DMS53 treated with DMSO at 0.1 percent for 48 hours (cell line): ENCODE data around the gene JUN.
"Not testable (repeated sequence)": the region's sequence is repeated elsewhere in the genome, so short reads cannot be mapped to it uniquely, and the experiment has no call there.

Experiments used
- DNase-seq: peaks from one replicate; lab custom pipeline; 2025; ENCODE audit not compliant: unreplicated experiment; lab: John Stamatoyannopoulos, UW

Gene JUN

DNA sequence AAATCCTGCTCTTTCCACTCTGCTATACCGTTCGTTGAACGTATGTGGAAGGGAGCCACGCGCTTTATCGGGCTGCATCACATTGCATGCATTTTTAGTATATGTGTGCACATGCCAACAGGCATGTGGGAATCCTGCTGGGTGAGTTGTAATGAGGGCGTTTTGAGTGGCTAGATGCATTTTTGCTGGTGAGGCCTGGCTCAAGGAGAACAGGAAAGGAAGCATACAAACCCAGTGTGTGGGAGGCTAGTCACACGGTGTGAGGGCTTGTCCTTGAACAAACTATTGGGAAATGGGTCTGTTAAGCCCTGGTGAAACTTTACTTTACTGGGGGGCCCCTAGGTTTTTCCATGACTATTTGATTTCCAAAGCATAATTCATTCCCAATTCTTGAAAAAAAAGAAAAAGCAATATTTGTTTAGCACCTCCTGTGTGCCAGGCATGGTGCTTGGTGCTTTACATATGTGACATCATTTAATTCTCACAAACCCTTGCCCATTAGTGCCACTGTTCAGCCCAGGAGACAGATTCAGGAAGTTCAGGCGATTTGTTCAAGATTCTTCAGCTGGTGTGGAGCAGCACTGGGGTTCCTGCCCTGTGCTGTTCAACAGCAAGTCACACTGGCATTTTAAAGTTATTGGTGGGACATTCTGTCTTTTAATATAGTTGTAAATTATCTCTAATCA, 25.6 kb upstream of the JUN start:
- DNase-seq, result no peak

DNA sequence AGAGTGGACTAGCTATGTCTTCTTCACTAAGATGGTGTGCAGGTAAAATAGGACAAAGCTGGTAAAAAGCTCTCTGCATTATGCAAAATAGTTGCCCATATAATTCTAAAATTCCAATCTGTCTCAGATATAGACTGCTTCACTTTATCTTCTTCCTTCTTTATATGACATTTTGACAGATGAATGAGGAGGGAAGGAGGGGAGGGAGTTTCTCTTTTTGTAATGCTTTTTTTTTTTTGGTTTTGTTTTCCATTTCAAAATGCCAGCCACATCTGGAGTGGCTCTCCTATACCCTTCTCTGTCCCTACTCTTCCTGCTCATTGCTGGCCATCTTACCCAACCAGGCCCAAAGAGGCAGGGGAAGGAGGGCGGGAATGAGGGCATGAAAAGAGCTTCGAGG, 24.2 kb upstream of the JUN start:
- DNase-seq, result no peak

DNA sequence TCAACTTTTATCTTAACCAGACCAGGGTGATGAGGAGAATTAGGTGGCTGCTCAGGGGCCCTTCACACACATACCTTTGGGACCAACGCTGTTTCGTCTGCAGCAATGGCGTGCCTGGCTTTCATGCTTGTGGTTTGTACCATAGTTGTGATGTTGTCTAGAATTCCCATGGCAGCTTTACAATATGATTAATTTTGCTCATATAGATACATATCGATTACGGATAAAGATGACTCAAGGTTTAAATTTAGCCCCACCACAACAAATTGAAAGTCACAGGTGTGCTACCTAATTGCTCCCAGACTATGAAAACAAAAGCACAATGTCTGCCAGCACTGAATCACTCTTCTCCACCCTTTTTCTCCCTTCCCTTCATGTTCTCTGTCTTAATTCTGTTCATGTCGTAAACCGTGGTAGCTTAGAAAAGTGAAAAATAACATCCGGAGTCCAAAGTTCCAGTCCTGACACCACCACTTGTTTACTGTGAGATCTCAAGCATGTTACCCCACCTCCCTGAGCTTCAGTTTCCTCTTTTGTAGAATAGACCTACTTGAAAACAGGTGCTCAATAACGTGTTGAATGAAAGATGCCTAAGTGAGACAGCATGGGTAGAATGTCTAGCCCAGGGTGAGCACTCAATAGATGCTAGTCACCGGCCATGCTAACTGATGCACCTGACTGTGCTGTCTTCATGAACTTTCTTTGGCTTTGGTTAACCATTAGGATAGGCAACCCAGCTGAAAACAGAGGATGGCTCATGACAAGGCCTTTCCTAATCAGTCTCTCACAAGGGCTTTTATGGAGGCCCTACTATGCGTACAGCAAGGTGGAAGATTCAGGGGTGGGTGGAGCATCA, 22.1 kb upstream of the JUN start:
- peak; percentile 95 for DNase-seq

DNA sequence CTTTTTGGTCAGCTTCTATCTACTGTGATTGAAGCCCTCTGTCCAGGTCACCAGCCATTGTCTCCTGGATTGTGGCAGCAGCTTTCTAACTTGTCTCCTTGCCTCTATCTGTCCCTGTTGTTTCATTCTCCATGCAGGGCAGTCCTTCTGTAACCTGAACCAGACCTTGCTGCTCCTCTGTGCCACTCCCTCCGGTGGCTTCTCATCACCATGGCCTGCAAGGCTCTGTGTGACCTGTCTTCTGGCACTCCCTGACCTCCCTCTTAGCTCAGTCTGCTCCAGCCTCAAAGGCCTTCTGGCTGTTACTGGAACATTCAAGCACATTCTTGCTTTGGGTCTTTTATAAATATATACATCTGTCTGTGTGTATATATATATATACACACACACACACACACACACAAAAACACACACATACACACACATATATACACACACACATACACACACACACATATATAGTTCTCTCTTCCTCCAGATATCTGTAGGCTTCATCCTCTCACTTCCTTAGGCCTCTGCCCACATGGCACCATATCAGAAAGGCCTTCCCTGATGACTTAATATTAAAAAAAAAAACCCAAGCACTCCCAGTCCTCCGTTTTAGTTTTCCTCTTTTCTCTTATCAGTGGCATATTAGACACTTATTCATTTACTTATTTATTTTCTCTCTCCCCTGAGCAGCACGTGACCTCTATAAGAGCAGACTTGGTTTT, 21.2 kb upstream of the JUN start:
- DNase-seq, result peak; percentile 80

DNA sequence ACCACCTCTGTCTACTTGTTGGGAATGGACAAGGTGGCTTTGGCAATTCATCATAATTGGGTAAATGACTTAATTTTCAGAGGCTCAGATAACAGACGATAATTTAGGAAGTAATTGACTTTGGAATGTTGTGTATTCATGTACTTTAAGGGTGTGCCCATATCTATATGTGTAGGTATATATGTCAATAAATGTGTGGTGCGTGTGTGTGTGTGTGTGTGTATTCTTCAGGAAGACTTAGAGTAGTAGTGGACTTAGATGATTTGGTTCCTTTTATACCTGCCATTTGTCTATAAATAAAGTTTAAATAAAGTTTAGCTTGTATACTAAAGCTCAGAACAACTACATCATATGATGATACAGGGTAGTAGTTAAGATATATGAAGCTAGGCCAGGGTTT, 20.0 kb upstream of the JUN start:
- DNase-seq, result no peak

DNA sequence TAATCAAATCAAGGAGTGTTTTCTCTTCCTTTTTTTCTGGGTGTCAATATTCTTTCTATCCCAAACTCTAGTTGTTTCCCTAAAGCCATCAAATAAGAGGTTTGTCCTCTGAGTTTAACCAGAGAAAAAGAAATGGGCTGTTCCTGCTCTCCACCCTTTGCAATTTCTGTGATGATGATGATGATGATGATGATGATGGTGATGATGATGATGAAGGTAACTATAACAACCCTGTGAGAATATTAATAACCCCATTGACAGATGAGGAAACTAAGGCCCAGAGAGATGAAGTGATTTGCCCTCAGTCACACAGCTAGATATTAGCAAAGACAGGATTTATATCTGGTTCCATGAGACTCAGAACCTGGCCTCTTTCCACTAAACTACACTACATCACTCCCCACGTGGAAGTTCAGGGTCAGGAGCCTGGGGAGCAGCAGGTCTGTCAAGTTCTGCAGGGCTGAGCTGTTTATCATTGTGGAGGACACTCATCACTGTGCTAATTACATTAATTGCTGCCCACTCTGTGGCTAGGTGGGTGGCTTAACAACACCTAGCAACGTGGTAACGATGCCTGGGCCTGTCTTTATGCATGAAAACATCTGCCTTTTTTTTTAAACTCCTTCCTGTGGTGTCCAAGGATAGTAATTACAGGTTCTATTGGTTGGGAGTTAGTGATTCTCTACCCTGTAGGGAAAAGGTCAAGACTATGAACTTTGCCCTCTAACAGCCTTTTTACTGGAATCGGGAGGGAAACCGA, 19.0 kb upstream of the JUN start:
- no peak for DNase-seq

DNA sequence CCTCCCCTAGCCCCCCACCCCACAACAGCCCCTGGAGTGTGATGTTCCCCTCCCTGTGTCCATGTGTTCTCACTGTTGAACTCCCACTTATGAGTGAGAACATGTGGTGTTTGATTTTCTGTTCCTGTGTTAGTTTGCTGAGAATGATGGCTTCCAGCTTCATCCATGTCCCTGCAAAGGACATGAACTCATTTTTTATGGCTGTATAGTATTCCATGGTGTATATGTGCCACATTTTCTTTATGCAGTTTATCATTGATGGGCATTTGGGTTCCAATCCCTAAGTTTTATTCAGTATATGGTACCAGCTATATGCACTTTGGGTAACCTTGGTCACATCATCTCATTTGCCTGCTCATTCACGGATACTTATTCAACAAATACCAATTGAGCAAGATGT, 17.4 kb upstream of the JUN start:
- not testable (repeated sequence) for DNase-seq

DNA sequence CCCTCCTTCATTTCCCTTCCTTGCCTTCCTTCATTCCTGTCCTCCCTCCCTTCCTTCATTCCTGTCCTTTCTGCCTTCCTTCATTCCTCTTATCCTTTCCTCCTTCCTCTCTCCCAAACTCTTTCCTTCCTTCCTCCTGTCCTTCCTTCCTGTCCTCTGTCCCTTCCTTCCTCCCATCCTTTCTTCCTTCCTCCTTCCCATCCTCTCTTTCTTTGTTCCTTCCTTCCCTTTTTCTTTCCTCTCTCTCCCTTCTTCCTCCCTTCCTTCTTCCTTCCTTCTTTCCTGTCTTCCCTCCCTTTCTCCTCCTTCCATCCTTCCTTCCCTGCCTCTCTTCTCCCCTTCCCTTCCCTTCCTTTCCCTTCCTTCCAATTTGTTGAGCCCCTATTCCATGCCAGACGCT, 15.8 kb upstream of the JUN start:
- no peak for DNase-seq

DNA sequence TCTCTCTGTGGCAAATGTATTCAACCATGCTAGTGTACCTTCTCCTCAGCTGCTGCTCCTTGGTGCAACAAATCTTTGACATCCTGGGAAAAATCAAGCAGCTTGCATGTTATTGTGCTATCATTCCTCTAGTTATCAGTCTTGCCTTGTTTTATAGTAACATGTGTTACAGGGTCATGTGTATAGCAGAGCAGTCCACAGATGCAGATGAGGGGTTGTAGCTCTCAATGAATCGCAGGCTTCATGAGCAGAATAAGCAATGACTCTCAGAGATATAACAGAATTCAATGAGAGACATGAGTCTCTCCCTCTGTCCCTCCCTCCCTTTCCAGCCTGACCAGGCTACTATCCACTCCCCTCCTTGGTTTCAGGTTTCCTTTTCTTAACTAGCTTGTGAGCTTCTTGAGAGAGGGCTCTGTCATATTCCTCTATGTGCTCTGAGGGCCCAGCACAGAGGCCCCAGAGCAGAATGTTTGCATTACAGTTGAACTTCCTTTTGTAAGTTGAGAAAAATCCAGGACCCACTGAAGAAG, 15.1 kb upstream of the JUN start:
- DNase-seq, result no peak

DNA sequence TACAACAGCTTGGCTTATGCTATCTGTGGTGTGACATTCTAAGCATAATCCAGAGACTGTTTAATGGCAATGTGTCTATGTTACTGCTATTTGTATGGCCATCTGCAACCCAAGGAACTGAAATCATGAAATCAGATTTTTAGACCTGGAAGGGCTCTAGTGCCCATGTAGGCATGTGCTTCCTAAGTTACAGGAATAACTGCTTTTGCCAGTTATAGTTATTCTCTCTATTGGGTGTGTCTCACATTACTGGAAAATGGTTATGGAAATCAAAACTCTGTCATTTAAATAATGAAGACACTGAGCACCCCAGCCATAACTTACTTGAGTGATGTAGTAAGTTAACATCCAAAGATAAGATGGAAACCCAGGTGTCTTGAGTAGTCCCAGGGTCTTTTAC, 12.6 kb upstream of the JUN start:
- no peak for DNase-seq

DNA sequence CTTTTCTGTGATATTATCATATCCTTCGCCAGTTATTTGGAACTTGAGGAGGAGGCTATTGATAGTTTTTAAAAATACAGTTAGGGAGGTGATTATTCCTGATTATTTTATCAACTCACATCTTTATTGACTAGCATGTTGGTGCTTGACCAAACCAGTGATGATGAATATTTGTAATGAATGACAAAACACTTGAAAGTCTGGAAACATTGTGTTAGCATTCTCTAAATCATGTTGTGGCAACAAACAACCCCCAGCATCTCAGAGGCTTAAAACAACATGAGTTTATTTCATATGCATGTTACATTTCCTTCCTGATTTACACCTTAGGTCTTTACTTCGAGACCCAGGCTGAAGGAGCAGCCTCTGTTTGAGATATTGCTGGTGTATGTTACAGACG, 10.7 kb upstream of the JUN start:
- DNase-seq, result no peak

DNA sequence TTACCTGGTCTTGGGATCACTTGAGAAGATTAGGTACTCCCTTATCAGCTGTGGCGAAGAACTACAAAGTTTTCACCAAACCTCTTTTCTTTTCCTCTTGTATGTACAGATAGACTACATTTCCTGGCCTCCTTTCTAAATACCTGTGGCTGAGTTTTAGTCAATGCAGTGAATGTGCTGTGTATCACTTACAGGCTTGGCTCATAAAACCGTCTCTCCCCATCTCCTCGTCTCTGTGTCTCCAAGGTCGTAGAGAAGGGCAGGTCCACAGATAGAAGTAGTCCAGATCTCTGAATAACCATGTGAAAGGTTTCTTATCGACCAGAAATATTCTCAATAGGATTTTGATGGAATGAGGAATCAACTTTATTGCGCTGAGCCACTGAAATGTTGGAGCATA, 9.0 kb upstream of the JUN start:
- no peak for DNase-seq

DNA sequence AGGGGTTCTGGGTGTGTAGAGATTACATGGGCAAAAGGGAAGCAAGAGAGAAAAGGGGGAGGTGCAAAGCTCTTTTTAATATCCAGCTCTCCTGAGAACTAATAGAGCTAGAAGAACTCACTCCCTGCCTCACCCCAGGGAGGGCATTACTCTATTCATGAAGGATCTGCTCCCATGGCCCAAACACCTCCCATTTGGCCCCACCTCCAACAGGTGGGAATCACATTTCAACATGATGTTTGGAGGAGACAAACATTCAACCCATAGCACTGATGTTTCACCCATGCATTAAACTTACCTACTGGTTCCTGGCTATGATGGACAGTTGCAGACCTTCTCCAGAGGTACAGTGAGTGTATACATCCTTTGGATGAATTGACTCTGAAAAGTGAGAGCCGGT, 7.3 kb upstream of the JUN start:
- no peak for DNase-seq

DNA sequence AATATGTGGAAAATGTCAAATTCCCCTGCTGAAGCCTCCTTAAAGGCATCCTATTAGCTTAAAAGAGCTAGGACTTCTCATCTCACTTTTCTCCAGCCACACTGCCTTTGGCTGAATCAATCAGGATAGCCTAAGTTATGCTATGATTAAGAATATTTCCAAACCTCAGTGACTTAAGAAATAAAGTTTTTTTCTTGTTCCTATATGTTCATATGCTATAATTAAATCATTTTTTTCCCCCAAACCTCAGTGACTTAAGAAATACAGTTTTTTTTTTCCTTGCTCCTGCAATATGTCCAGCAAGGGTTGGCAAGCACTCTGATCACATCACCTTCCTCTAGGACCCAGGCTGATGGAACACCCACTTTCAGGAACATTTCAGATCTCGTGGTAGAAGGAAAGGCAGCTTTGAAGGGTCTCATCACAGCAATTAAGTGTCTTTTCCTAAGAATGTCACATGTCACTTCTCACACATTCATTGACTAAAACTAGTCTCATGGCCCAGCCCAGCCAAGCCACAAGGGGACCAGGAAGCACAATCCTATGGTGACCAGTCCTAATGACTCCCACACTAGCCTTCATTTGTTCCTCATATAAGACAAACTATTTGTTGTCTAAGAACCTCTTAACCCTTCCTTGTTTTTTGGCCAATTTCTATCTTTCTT, 6.3 kb upstream of the JUN start:
- no peak for DNase-seq

DNA sequence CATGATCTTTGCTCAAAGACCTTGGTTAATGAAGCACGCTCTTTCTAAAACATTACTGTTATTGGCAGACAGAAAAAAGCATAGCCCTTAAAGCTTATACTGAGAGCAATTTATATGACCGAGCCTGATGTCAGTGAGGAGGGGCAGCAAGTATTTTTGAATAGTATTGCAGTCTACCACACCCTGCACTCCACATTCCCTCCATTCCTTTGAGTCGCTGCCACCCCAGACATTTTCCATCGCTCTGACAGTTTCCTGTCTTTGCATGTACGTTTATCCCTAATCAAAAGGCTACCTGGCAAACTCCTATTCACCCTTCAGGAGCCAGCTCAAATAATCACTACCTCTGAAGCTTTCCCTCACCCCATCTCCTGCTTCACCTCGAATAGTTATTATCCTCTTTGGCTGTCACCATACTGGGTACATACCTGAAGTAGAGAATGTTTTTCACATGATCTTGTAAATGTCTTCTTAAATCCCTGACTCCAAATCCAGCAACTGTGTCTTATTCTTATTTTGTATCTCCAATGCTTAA, 5.5 kb upstream of the JUN start:
- DNase-seq, result no peak

DNA sequence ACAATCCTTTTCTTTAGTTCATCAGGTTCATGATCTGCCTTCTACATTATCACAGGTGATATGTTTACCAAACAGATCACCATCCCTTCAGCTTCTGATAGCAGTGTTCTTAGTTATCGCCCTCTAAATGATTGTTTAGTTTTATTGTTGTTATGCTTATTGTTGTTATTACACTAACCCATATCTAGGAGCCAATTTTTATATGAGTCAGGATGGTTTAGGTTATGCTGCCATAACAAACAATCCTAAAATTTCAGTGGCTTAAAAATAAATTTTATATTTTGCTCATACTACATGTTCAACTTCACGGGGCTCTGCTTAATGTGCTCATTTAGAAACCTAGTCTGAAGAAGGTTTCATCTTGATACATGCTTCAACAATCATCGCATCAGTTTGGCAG, 4.4 kb upstream of the JUN start:
- no peak for DNase-seq

DNA sequence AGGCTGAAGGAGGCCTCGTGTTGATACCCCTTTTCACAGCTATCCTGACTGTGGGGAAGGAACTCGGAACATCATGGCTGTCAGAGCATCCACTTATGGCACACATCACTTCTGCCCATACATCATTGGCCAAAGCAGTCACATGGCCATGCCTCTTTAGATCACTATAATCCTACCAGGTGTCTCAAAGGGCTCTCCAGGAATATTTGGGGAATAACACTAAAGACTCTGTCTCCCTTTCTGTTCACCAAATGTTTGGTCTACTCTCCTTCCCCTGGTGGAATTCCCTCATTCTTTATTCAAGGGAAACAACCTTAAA, 3.0 kb upstream of the JUN start:
- DNase-seq, result no peak

DNA sequence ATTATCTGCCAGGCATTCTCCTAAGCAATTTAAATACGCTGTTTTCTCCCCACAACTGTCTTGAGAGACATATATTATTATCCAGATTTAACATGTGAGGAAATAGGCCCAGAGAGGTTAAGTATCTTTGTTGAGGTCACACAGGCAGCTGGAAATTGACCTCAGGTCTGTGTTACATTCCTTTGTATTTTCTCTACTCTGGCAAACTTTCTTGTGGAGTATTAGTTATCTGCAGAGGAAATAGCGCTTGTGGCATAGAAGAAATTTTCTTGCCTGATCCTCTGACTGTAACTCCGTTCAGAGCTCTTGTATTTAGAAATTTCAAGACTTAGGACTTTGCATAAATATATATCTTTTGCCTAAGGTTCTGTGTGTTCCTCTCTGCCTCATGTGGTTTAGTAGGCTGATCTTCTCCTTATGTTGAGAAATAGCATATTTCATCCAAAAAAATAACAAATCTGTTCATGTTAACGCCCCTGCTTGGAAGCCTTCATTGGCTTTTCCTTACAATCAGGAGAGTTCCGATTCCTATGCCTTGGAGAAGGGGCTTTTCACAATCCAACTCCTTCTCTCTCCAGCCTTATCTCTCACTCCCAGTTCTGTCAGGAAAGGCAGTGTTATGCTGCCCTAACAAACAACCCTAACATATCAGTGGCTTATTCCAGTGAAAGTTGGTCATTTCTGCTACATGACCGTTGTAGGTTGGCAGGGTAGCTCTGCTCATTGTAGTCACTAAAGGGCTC, 2.5 kb upstream of the JUN start:
- DNase-seq, result no peak

DNA sequence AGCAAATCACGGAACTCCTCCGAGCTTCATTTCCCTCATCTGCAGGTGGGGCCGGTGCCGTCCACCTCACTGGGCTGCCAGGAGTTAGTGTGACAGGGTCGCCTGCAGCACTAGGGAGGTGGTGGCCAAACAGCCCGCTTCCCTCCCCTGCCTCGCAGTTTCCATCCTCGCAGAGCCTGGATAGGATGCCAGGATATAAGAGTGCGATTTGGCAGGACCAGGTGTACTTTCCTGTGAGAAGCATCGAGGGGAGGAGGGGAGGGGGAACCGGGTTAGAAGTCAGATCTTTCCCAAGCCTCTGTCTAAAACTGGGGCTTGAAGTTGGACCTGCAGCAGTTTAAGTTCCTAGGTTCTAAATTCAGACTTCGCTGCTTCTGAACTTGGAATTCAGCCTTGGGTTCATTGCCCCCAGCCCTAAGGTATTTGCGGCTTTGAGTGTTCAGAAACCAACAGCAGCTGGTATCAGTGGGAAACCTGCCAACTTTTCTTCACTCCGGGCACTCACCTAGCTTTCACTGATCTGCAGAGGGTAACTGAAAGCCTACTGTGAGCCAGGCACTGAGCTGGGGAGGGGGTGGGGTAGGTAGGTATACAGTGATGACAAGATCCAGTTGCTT, 1.7 kb upstream of the JUN start:
- DNase-seq, result peak; percentile 96
